Epithelial cell of proximal tubule (primary cell): ENCODE data around the gene CCDC148. TPM values are rescaled to one million over a fixed set of nuclear protein-coding genes. Genes with fewer than 3 reads are reported as not detected.

Source experiments
- DNase-seq: peaks from one replicate; pipeline ENCODE4 v3.0.0-alpha.2; 2011; ENCODE audit warnings: low read depth
- H3K4me3 ChIP-seq: 2 replicates; pipeline ENCODE4 v1.5.1; 2011; ENCODE audit warnings: low read depth, mild to moderate bottlenecking, low read length
- CTCF ChIP-seq: conservative IDR thresholded peaks from 2 replicates; pipeline ENCODE4 v1.5.1; 2012; ENCODE audit warnings: low read depth, mild to moderate bottlenecking, low read length
- total RNA-seq: library from RNA; depleted of rRNA; stranded (reverse); fragments of >200 nt; gene quantifications from 2 replicates; pipeline ENCODE4 v1.2.3, GENCODE V29; 2015

Gene CCDC148
- total RNA-seq, 1 donor from 2014 or later, result 0.86 TPM

- no peak for DNase-seq
- TF ChIP-seq CTCF, result no peak
- no peak overlapping the region for H3K4me3 ChIP-seq
These were observed 182.8 kb downstream of the CCDC148 start for GRCh38 chr2:158273791-158274190.

- no peak for DNase-seq
- no peak for TF ChIP-seq CTCF
- H3K4me3 ChIP-seq, result no peak overlapping the region
These were observed 186.0 kb downstream of the CCDC148 start for GRCh38 chr2:158270536-158270935.

GRCh38 chr2:158269143-158269542 is 187.4 kb downstream of the CCDC148 start:
- no peak overlapping the region for H3K4me3 ChIP-seq
- TF ChIP-seq CTCF, result no peak
- DNase-seq, result no peak

GRCh38 chr2:158266111-158266510 is 190.4 kb downstream of the CCDC148 start:
- no peak for TF ChIP-seq CTCF
- H3K4me3 ChIP-seq, result no peak overlapping the region
- DNase-seq, result no peak

GRCh38 chr2:158255257-158255656 is 201.3 kb downstream of the CCDC148 start:
- no peak overlapping the region for H3K4me3 ChIP-seq
- DNase-seq, result no peak
- no peak for TF ChIP-seq CTCF

- no peak for DNase-seq
- TF ChIP-seq CTCF, result no peak
- no peak overlapping the region for H3K4me3 ChIP-seq
These were observed 203.4 kb downstream of the CCDC148 start for GRCh38 chr2:158253170-158253569.

- no peak overlapping the region for H3K4me3 ChIP-seq
- DNase-seq, result no peak
- TF ChIP-seq CTCF, result no peak
These were observed 205.2 kb downstream of the CCDC148 start for GRCh38 chr2:158251356-158251755.
